OCI-LY1 (cell line): ENCODE measurements around the gene DHRS7B.

ENCODE experiments used
- H2AFZ ChIP-seq: fragments of 200-600 bp; sonication (generic), shearing (Covaris generic); 2 replicates; pipeline ENCODE4 v1.6.0; 2014; ENCODE audit warnings: antibody characterized with exemption, mild to moderate bottlenecking, low read length
- H3F3A ChIP-seq: fragments of 200-600 bp; sonication (generic), shearing (Covaris generic); 2 replicates; pipeline ENCODE4 v1.6.0; 2014; ENCODE audit warnings: mild to moderate bottlenecking, antibody characterized with exemption, low read length, moderate library complexity; ENCODE audit not compliant: insufficient read depth
- H3K27ac ChIP-seq: fragments of 200-600 bp; sonication (generic); 2 replicates; pipeline ENCODE4 v1.5.1; 2014; ENCODE audit warnings: low read length, mixed run types, mild to moderate bottlenecking, low read depth; ENCODE audit not compliant: poor library complexity, severe bottlenecking
- H3K27me3 ChIP-seq: fragments of 200-600 bp; sonication (generic); 2 replicates; pipeline ENCODE4 v1.6.0; 2014; ENCODE audit warnings: antibody characterized with exemption, mild to moderate bottlenecking, low read length, moderate library complexity; ENCODE audit not compliant: insufficient read depth
- H3K36me3 ChIP-seq: fragments of 200-600 bp; sonication (generic); 2 replicates; pipeline ENCODE4 v1.6.1; 2014; ENCODE audit warnings: mild to moderate bottlenecking, antibody characterized with exemption, low read length, moderate library complexity, mixed read lengths; ENCODE audit not compliant: insufficient read depth
- H3K4me1 ChIP-seq: fragments of 200-600 bp; sonication (generic); 2 replicates; pipeline ENCODE4 v1.5.1; 2014; ENCODE audit warnings: mild to moderate bottlenecking, low read length, moderate library complexity; ENCODE audit not compliant: insufficient read depth, severe bottlenecking
- H3K4me2 ChIP-seq: fragments of 200-600 bp; sonication (generic), shearing (Covaris generic); 2 replicates; pipeline ENCODE4 v1.6.1; 2014; ENCODE audit warnings: low read length
- H3K4me3 ChIP-seq: fragments of 200-600 bp; sonication (generic); 2 replicates; pipeline ENCODE4 v1.5.1; 2014; ENCODE audit warnings: low read length, low read depth, mild to moderate bottlenecking, mixed read lengths; ENCODE audit not compliant: poor library complexity, severe bottlenecking
- H3K79me2 ChIP-seq: fragments of 200-600 bp; shearing (Covaris generic); 2 replicates; pipeline ENCODE4 v1.6.1; 2016; ENCODE audit warnings: mixed run types, low read length, mixed read lengths; ENCODE audit not compliant: insufficient read depth
- H3K9ac ChIP-seq: fragments of 200-600 bp; sonication (generic), shearing (Covaris generic); 2 replicates; pipeline ENCODE4 v1.6.1; 2014; ENCODE audit warnings: mild to moderate bottlenecking, low read length, mixed read lengths
- H3K9me2 ChIP-seq: fragments of 200-600 bp; sonication (generic), shearing (Covaris generic); 2 replicates; pipeline ENCODE4 v1.6.1; 2014; ENCODE audit warnings: low read depth, mild to moderate bottlenecking, low read length, mixed read lengths
- H3K9me3 ChIP-seq: fragments of 200-600 bp; shearing (Covaris generic); 2 replicates; pipeline ENCODE4 v1.6.1; 2014; ENCODE audit warnings: low read length, mixed read lengths
- H4K20me1 ChIP-seq: fragments of 200-600 bp; sonication (generic), shearing (Covaris generic); 2 replicates; pipeline ENCODE4 v1.6.0; 2016; ENCODE audit warnings: mild to moderate bottlenecking, low read length; ENCODE audit not compliant: insufficient read depth
- CTCF ChIP-seq: fragments of 200-600 bp; sonication (generic), shearing (Covaris generic); IDR thresholded peaks from 2 replicates; pipeline ENCODE4 v1.5.1; 2017; ENCODE audit warnings: mild to moderate bottlenecking, antibody characterized with exemption, low read length, moderate library complexity, mixed read lengths
- EZH2 ChIP-seq: fragments of 200-600 bp; sonication (generic), shearing (Covaris generic); IDR thresholded peaks from 2 replicates; pipeline ENCODE4 v1.8.0; 2017; ENCODE audit warnings: borderline replicate concordance, mixed run types, mild to moderate bottlenecking, antibody characterized with exemption, low read length, moderate library complexity, mixed read lengths

The DHRS7B gene

GRCh38 chr17:21193031-21193430, 66.3 kb downstream of the DHRS7B start:
- Histone ChIP-seq H4K20me1 (no peaks in the 10 kb centered on the region), H3K27me3 (no peaks in the 10 kb centered on the region), H3K79me2 (no peaks in the 10 kb centered on the region), H2AFZ (no peak overlapping the region), H3K9me2 (no peaks in the 10 kb centered on the region), H3K27ac (peak overlapping the region; percentile 79), H3K4me1 (peaks cover 32% of the 10 kb centered on the region), H3K4me3 (no peak overlapping the region), H3F3A (no peaks in the 10 kb centered on the region), H3K4me2 (no peak overlapping the region), H3K9me3 (no peaks in the 10 kb centered on the region), H3K9ac (no peak overlapping the region), H3K36me3 (peaks cover 16% of the 10 kb centered on the region)
- TF ChIP-seq EZH2 (no peak), CTCF (no peak)

GRCh38 chr17:21194226-21194625, 67.5 kb downstream of the DHRS7B start:
- Histone ChIP-seq H3K79me2 (no peaks in the 10 kb centered on the region), H3K4me3 (no peak overlapping the region), H3K4me2 (peak overlapping the region; percentile 40), H3K4me1 (peaks cover 34% of the 10 kb centered on the region), H3K9ac (peak overlapping the region; percentile 2; the same call in 1 of the 2 replicates), H3K9me2 (no peaks in the 10 kb centered on the region), H3K27ac (peak overlapping the region; percentile 79), H3F3A (no peaks in the 10 kb centered on the region), H3K9me3 (no peaks in the 10 kb centered on the region), H3K36me3 (peaks cover 24% of the 10 kb centered on the region), H2AFZ (no peak overlapping the region), H3K27me3 (no peaks in the 10 kb centered on the region), H4K20me1 (no peaks in the 10 kb centered on the region)
- TF ChIP-seq EZH2 (no peak), CTCF (no peak)

- H3K27me3 ChIP-seq = no peaks in the 10 kb centered on the region
- H3F3A ChIP-seq = no peaks in the 10 kb centered on the region
- peak overlapping the region; percentile 2; the same call in 1 of the 2 replicates for H3K9ac ChIP-seq
- H3K27ac ChIP-seq = peak overlapping the region; percentile 79
- H2AFZ ChIP-seq = no peak overlapping the region
- no peak for TF ChIP-seq EZH2
- TF ChIP-seq CTCF = no peak
- no peaks in the 10 kb centered on the region for H4K20me1 ChIP-seq
- H3K4me1 ChIP-seq = peaks cover 39% of the 10 kb centered on the region
- H3K79me2 ChIP-seq = no peaks in the 10 kb centered on the region
- no peaks in the 10 kb centered on the region for H3K9me2 ChIP-seq
- H3K4me2 ChIP-seq = peak overlapping the region; percentile 40
- H3K9me3 ChIP-seq = no peaks in the 10 kb centered on the region
- H3K4me3 ChIP-seq = no peak overlapping the region
- H3K36me3 ChIP-seq = peaks cover 24% of the 10 kb centered on the region
Measured at GRCh38 chr17:21194703-21195102, 67.9 kb downstream of the DHRS7B start.
